CD14-positive monocyte (primary cell): ENCODE measurements around the gene CYB561A3. TPM values are rescaled to one million over a fixed set of nuclear protein-coding genes. Genes with fewer than 3 reads are reported as not detected.

ENCODE experiments used
- DNase-seq, 3 donors: peaks; one replicate each; pipeline ENCODE4 v3.0.0-alpha.2; 2011 to 2022
- H2AFZ ChIP-seq: 2 replicates; pipeline ENCODE4 v1.6.0; 2012; ENCODE audit warnings: mild to moderate bottlenecking, low read depth, low read length, inconsistent platforms; ENCODE audit not compliant: insufficient read depth, poor library complexity, severe bottlenecking
- H3K27ac ChIP-seq, 2 donors: 1 replicate in 1 of 2; 2 replicates in 1 of 2; pipeline ENCODE4 v1.5.1; 2012 to 2013; ENCODE audit warnings: low read length in 2 of 2, control low read depth in 1 of 2, inconsistent platforms in 1 of 2, low read depth in 1 of 2, mild to moderate bottlenecking in 1 of 2
- H3K27me3 ChIP-seq, 2 donors: one replicate each; pipeline versions ENCODE4 v1.6.0 to v1.6.1; 2011 to 2013; ENCODE audit warnings: low read length in 2 of 2; ENCODE audit not compliant: control insufficient read depth in 2 of 2, insufficient read depth in 2 of 2
- H3K36me3 ChIP-seq, 2 donors: replicated peaks in 1 of 2; 1 replicate in 1 of 2; 2 replicates in 1 of 2; pipeline versions ENCODE4 v1.5.1 to v1.6.1; 2012 to 2013; ENCODE audit warnings: low read length in 2 of 2, control low read depth in 1 of 2, inconsistent platforms in 1 of 2, mild to moderate bottlenecking in 1 of 2; ENCODE audit not compliant: insufficient read depth in 2 of 2, control insufficient read depth in 1 of 2
- H3K4me1 ChIP-seq, 2 donors: 1 replicate in 1 of 2; 2 replicates in 1 of 2; pipeline versions ENCODE4 v1.5.1 to v1.6.1; 2012 to 2013; ENCODE audit warnings: low read length in 2 of 2, control low read depth in 1 of 2, inconsistent platforms in 1 of 2, mild to moderate bottlenecking in 1 of 2, moderate library complexity in 1 of 2; ENCODE audit not compliant: insufficient read depth in 2 of 2, control insufficient read depth in 1 of 2
- H3K4me2 ChIP-seq: replicated peaks from 2 replicates; pipeline ENCODE3; 2012; ENCODE audit warnings: low read length, moderate library complexity, mild to moderate bottlenecking; ENCODE audit not compliant: poor library complexity, severe bottlenecking; ENCODE audit errors: extremely low read depth
- H3K4me3 ChIP-seq, 3 experiments: fragments of 200-600 bp in 1 of 3; sonication (generic) in 1 of 3; replicated peaks in 1 of 3; 1 replicate in 2 of 3; 2 replicates in 1 of 3; pipeline ENCODE4 v1.5.1; 2011 to 2013; ENCODE audit warnings: low read length in 3 of 3, mild to moderate bottlenecking in 3 of 3, control low read depth in 2 of 3, low read depth in 2 of 3, inconsistent platforms in 1 of 3, moderate library complexity in 1 of 3
- H3K79me2 ChIP-seq: 2 replicates; pipeline ENCODE4 v1.6.0; 2012; ENCODE audit warnings: mild to moderate bottlenecking, control low read depth, inconsistent platforms, low read length, moderate library complexity; ENCODE audit not compliant: insufficient read depth
- H3K9ac ChIP-seq: 2 replicates; pipeline ENCODE4 v1.6.0; 2017; ENCODE audit warnings: low read length, mild to moderate bottlenecking; ENCODE audit not compliant: insufficient read depth, poor library complexity, severe bottlenecking
- H3K9me3 ChIP-seq, 2 donors: replicated peaks in 1 of 2; 1 replicate in 1 of 2; 2 replicates in 1 of 2; pipeline versions ENCODE4 v1.5.1 to v1.6.1; 2012 to 2013; ENCODE audit warnings: low read length in 2 of 2, control low read depth in 1 of 2; ENCODE audit not compliant: control insufficient read depth in 1 of 2, insufficient read depth in 1 of 2
- H4K20me1 ChIP-seq: 2 replicates; pipeline ENCODE4 v1.6.0; 2012; ENCODE audit warnings: mild to moderate bottlenecking, low read length, control low read depth, moderate library complexity; ENCODE audit not compliant: insufficient read depth
- H3K27ac Mint-ChIP-seq, 7 donors: one replicate each; pipeline ENCODE4 v1.8.0; 2020; ENCODE audit warnings: mild to moderate bottlenecking in 7 of 7, mixed read lengths in 7 of 7, moderate library complexity in 6 of 7, inconsistent platforms in 2 of 7
- H3K27me3 Mint-ChIP-seq, 3 donors: one replicate each; pipeline ENCODE4 v1.8.0; 2021 to 2022; ENCODE audit warnings: low read depth in 3 of 3, mild to moderate bottlenecking in 3 of 3, mixed read lengths in 3 of 3, moderate library complexity in 3 of 3, inconsistent platforms in 1 of 3
- H3K36me3 Mint-ChIP-seq, 2 donors: one replicate each; pipeline ENCODE4 v1.8.0; 2020; ENCODE audit warnings: mixed read lengths in 2 of 2, inconsistent platforms in 1 of 2, mild to moderate bottlenecking in 1 of 2
- H3K4me1 Mint-ChIP-seq: one replicate; pipeline ENCODE4 v1.8.0; 2020; ENCODE audit warnings: mild to moderate bottlenecking, mixed read lengths
- H3K4me3 Mint-ChIP-seq, 2 donors: one replicate each; pipeline ENCODE4 v1.8.0; 2020; ENCODE audit warnings: mild to moderate bottlenecking in 2 of 2, mixed read lengths in 2 of 2, moderate library complexity in 1 of 2
- H3K9me3 Mint-ChIP-seq, 7 donors: one replicate each; pipeline ENCODE4 v1.8.0; 2020 to 2022; ENCODE audit warnings: mixed read lengths in 7 of 7, mild to moderate bottlenecking in 6 of 7, moderate library complexity in 6 of 7, inconsistent platforms in 2 of 7
- CTCF ChIP-seq: fragments of 200-600 bp; IDR thresholded peaks from one replicate; pipeline ENCODE4 v1.8.0; 2022; ENCODE audit warnings: antibody characterized with exemption, mild to moderate bottlenecking
- WGBS: methylation state at CpG from one replicate; pipeline ENCODE4 v1.1.5; 2013; ENCODE audit warnings: missing lambda C conversion rate; ENCODE audit not compliant: insufficient coverage; 5-methylcytosine and 5-hydroxymethylcytosine counted together
- intact Hi-C, 2 donors: fragments of 100-400 bp; cut with micrococcal nuclease; formaldehyde crosslinking; loops; one replicate each; pipeline versions ENCODE4 v1.15.0 to v1.15.1; 2023
- polyA plus RNA-seq, 3 donors: library from polyadenylated mRNA; depleted of rRNA in 1 of 3; unstranded in 2 of 3; stranded (reverse) in 1 of 3; fragments of 300-500 nt in 2 of 3; fragments of >200 nt in 1 of 3; fragmentation: Illumina TruSeq in 2 of 3; gene quantifications; 1 replicate in 2 of 3; 2 replicates in 1 of 3; pipeline ENCODE4 v1.2.3, GENCODE V29; 2012 to 2021

CYB561A3 gene
- polyA plus RNA-seq, 3 donors = 79.7 to 112 (median 112) TPM

- Histone ChIP-seq H3K36me3 (peaks cover 8 to 12% of the 10 kb centered on the region in 2 donors), H2AFZ (no peak overlapping the region), H3K9me3 (no peaks in the 10 kb centered on the region), H3K4me1 (peaks cover 70 to 73% of the 10 kb centered on the region in 2 donors), H3K9ac (no peak overlapping the region), H3K79me2 (peaks cover 46% of the 10 kb centered on the region), H4K20me1 (no peaks in the 10 kb centered on the region), H3K4me2 (peak overlapping the region; percentile 95), H3K27ac (peak overlapping the region in 1 of 2 donors; percentile 66), H3K27me3 (no peaks in the 10 kb centered on the region), H3K4me3 (peak overlapping the region in 1 of 3 experiments; percentile 7)
- DNase-seq = peak in 2 of 3 donors; percentile 41 to 54
- Mint-ChIP-seq H3K27ac (peak overlapping the region; percentile 50 to 100 (median 77)), H3K4me1 (peaks cover 66% of the 10 kb centered on the region), H3K4me3 (peak overlapping the region; percentile 7 to 47), H3K36me3 (peaks cover 19 to 31% of the 10 kb centered on the region in 2 donors), H3K9me3 (no peaks in the 10 kb centered on the region), H3K27me3 (peaks cover 0 to 2% (median 0%) of the 10 kb centered on the region in 3 donors)
- no peak for TF ChIP-seq CTCF
- WGBS = 95% methylated on average over 5 of the region's 6 CpGs
- intact Hi-C loops = no loop called here
Observed at GRCh38 chr11:61359516-61359915, 2.2 kb downstream of the CYB561A3 start.

- Histone ChIP-seq H3K27me3 (no peaks in the 10 kb centered on the region), H3K27ac (no peak overlapping the region), H3K9me3 (no peaks in the 10 kb centered on the region), H4K20me1 (no peaks in the 10 kb centered on the region), H3K4me2 (no peak overlapping the region), H3K9ac (no peak overlapping the region), H3K79me2 (peaks cover 37% of the 10 kb centered on the region), H3K4me3 (no peak overlapping the region), H3K4me1 (peaks cover 66 to 69% of the 10 kb centered on the region in 2 donors), H2AFZ (no peak overlapping the region), H3K36me3 (peaks cover 9 to 12% of the 10 kb centered on the region in 2 donors)
- Mint-ChIP-seq H3K27ac (peak overlapping the region in 3 of 7 donors; percentile 18 to 100 (median 95)), H3K36me3 (peaks cover 22 to 34% of the 10 kb centered on the region in 2 donors), H3K4me3 (no peak overlapping the region), H3K9me3 (no peaks in the 10 kb centered on the region), H3K4me1 (peaks cover 63% of the 10 kb centered on the region), H3K27me3 (peaks cover 0 to 2% (median 0%) of the 10 kb centered on the region in 3 donors)
- no peak for TF ChIP-seq CTCF
- no peak for DNase-seq
- intact Hi-C loops = no loop called here
- WGBS = 94% methylated on average over 7 of the region's 11 CpGs
Observed at GRCh38 chr11:61358566-61358965, 3.1 kb downstream of the CYB561A3 start.
